CD4-positive, alpha-beta T cell (primary cell): ENCODE data around the gene SGIP1. TPM values are rescaled to one million over a fixed set of nuclear protein-coding genes. Genes with fewer than 3 reads are reported as not detected.
"Not testable (repeated sequence)": the region's sequence is repeated elsewhere in the genome, so short reads cannot be mapped to it uniquely, and the experiment has no call there.

ENCODE experiments used
- ATAC-seq: fragments of 200-7000 bp; cut with Tn5 transposase; one replicate; pipeline ENCODE4 v1.10.0; 2022; ENCODE audit warnings: mild to moderate bottlenecking; ENCODE audit not compliant: poor library complexity
- CTCF ChIA-PET: fragments of 350-600 bp; sonication (Branson Sonifier 250); formaldehyde crosslinking; loops from one replicate; lab custom pipeline; 2021; ENCODE audit warnings: antibody characterized with exemption, inconsistent platforms; lab: Charles Lee
- POLR2A ChIA-PET: fragments of 350-600 bp; sonication (Branson Sonifier 250); formaldehyde crosslinking; loops from one replicate; lab custom pipeline; 2021; ENCODE audit warnings: antibody characterized with exemption, inconsistent platforms; lab: Charles Lee
- DNase-seq, 14 experiments: peaks; one replicate each; pipeline ENCODE4 v3.0.0-alpha.2; 2013 to 2020; ENCODE audit warnings: mixed read lengths in 2 of 14
- H3K27ac ChIP-seq, 2 donors: one replicate each; pipeline versions ENCODE4 v1.5.1 to v1.7.0; 2013; ENCODE audit warnings: low read length in 2 of 2, low read depth in 1 of 2, mild to moderate bottlenecking in 1 of 2
- H3K27me3 ChIP-seq, 2 experiments: 1 replicate in 1 of 2; 2 replicates in 1 of 2; pipeline versions ENCODE4 v1.6.1 to v1.7.0; 2013; ENCODE audit warnings: low read length in 2 of 2, control low read depth in 1 of 2, mild to moderate bottlenecking in 1 of 2, moderate library complexity in 1 of 2; ENCODE audit not compliant: insufficient read depth in 2 of 2, control insufficient read depth in 1 of 2
- H3K36me3 ChIP-seq: one replicate; pipeline ENCODE4 v1.6.1; 2013; ENCODE audit warnings: low read length, control low read depth; ENCODE audit not compliant: insufficient read depth
- H3K4me1 ChIP-seq: one replicate; pipeline ENCODE4 v1.6.1; 2013; ENCODE audit warnings: low read length, control low read depth; ENCODE audit not compliant: insufficient read depth
- H3K4me3 ChIP-seq: one replicate; pipeline ENCODE4 v1.5.1; 2013; ENCODE audit warnings: mild to moderate bottlenecking, low read length, moderate library complexity
- H3K9me3 ChIP-seq, 2 experiments: 1 replicate in 1 of 2; 2 replicates in 1 of 2; pipeline versions ENCODE4 v1.6.1 to v1.7.0; 2013; ENCODE audit warnings: low read length in 2 of 2, mild to moderate bottlenecking in 2 of 2, control low read depth in 1 of 2, moderate library complexity in 1 of 2; ENCODE audit not compliant: control insufficient read depth in 1 of 2, insufficient read depth in 1 of 2
- H3K27ac Mint-ChIP-seq: one replicate; pipeline ENCODE4 v1.8.0; 2020; ENCODE audit warnings: mixed read lengths
- H3K27me3 Mint-ChIP-seq: one replicate; pipeline ENCODE4 v1.8.0; 2021; ENCODE audit warnings: mixed read lengths
- H3K36me3 Mint-ChIP-seq: one replicate; pipeline ENCODE4 v1.8.0; 2021; ENCODE audit warnings: low read depth, mixed read lengths
- H3K4me1 Mint-ChIP-seq: one replicate; pipeline ENCODE4 v1.8.0; 2021; ENCODE audit warnings: low read depth, mixed read lengths
- H3K4me3 Mint-ChIP-seq: one replicate; pipeline ENCODE4 v1.8.0; 2020; ENCODE audit warnings: mild to moderate bottlenecking, mixed read lengths
- H3K9me3 Mint-ChIP-seq: one replicate; pipeline ENCODE4 v1.8.0; 2020; ENCODE audit warnings: mixed read lengths
- CTCF ChIP-seq: fragments of 200-600 bp; IDR thresholded peaks from one replicate; pipeline ENCODE4 v1.8.0; 2022; ENCODE audit warnings: antibody characterized with exemption, mild to moderate bottlenecking
- intact Hi-C, 2 experiments: fragments of 100-400 bp; cut with DNase I in 1 of 2; cut with micrococcal nuclease in 1 of 2; formaldehyde crosslinking; loops; one replicate each; pipeline versions ENCODE4 v1.15.1 to v1.9.0; 2023 to 2025; cut with DNase I, micrococcal nuclease
- total RNA-seq, 174 experiments: library from RNA in 2 of 174; stranded (reverse) in 2 of 174; gene quantifications; one replicate each; pipeline ENCODE4 v1.2.3 and lab custom pipeline; 2021 to 2026

SGIP1 gene
- total RNA-seq, 2 experiments from 2014 or later = 0.84 TPM; not detected in 1

DNA sequence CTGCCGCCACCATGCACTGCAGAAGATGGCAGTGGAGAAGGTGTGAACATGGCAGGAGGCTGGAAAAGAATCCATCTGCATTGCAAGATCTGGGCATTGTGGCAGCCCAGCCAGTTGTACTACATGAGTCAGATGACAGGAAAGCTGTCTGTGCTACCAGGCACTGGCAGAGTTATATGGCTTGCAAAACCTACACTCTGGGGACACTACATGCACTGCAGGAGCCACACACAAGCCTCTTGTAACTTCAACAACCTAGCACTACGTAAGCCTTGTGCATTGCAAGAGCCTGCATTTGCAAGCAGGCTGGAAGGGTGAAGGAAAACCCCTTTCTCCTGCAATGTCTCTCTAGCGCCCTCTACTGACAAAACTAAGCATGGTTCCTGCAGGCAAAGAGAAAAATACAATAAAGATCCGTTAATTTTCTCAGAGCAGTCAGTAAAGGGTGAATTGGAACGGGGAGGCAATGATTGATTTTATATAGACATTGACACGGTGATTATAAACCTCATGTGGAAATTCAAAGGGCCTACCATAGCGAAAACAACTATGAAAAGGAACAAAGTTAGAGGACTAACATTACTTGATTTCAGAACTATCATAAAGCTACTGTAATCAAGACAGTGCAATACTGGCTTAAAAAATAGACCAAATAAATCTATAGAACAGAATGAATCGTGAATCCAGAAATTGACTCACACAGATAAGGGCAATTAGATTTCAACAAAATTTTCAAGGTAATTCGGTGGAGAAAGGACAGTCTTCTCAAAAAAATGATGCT, 192.1 kb downstream of the SGIP1 start:
- ChIA-PET POLR2A (interaction anchor here (0.7 kb wide), 1 partner anchor 18 kb away, joined by 3 read pairs; no protein-coding TSS in a partner anchor), CTCF (interaction anchor here (1.4 to 2.4 kb wide), 2 partner anchors 10 to 423 kb away, joined by 3 to 6 read pairs; no protein-coding TSS in a partner anchor)
- peaks cover 0 to 3% of the 10 kb centered on the region in 2 experiments for H3K27me3 ChIP-seq
- H3K4me1 ChIP-seq = peaks cover 2% of the 10 kb centered on the region
- no peak overlapping the region for H3K27ac Mint-ChIP-seq
- H3K9me3 ChIP-seq = no peaks in the 10 kb centered on the region
- peak; percentile 68 for ATAC-seq
- peak; percentile 97 for TF ChIP-seq CTCF
- no peaks in the 10 kb centered on the region for H3K9me3 Mint-ChIP-seq
- no peak overlapping the region for H3K4me3 ChIP-seq
- no peak overlapping the region for H3K27ac ChIP-seq
- no peak overlapping the region for H3K4me3 Mint-ChIP-seq
- DNase-seq = peak in 13 of 14 experiments; percentile 3 to 83 (median 33)
- no peaks in the 10 kb centered on the region for H3K36me3 Mint-ChIP-seq
- H3K4me1 Mint-ChIP-seq = peaks cover 19% of the 10 kb centered on the region
- intact Hi-C loops = loop anchor here (5.0 kb wide), 4 partner anchors 279 to 769 kb away; no protein-coding TSS in a partner anchor
- H3K27me3 Mint-ChIP-seq = peaks cover 15% of the 10 kb centered on the region
- H3K36me3 ChIP-seq = no peaks in the 10 kb centered on the region

- Histone ChIP-seq H3K9me3 (no peaks in the 10 kb centered on the region), H3K4me1 (peaks cover 2% of the 10 kb centered on the region), H3K27me3 (no peaks in the 10 kb centered on the region), H3K36me3 (no peaks in the 10 kb centered on the region), H3K27ac (no peak overlapping the region), H3K4me3 (no peak overlapping the region)
- ChIA-PET CTCF (no interaction called here), POLR2A (no interaction called here)
- Mint-ChIP-seq H3K4me3 (no peak overlapping the region), H3K27me3 (peaks cover 8% of the 10 kb centered on the region), H3K27ac (no peak overlapping the region), H3K36me3 (no peaks in the 10 kb centered on the region), H3K9me3 (no peaks in the 10 kb centered on the region), H3K4me1 (peaks cover 25% of the 10 kb centered on the region)
- intact Hi-C loops = loop anchor here (5.0 kb wide), 4 partner anchors 281 to 771 kb away; no protein-coding TSS in a partner anchor
- DNase-seq (no peak), ATAC-seq (no peak)
- no peak for TF ChIP-seq CTCF
Observed at GRCh38 chr1:66728021-66728420, 194.1 kb downstream of the SGIP1 start.

DNA sequence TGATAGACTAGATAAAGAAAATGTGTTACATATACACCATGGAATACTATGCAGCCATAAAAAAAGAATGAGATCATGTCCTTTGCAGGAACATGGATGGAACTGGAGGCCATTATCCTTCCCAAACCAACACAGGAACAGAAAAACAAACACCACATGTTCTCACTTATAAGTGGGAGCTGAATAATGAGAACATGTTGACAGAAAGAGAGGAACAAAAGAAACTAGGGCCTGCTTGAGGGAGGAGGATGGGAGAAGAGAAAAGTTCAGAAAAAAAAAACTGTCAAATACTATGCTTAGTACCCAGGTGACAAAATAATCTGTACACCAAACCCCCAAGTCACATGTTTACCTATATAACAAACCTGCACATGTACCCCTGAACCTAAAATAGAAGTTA, 194.8 kb downstream of the SGIP1 start:
- H3K27me3 Mint-ChIP-seq, H3K27ac ChIP-seq, POLR2A ChIA-PET, H3K36me3 ChIP-seq, H3K4me1 ChIP-seq, H3K9me3 ChIP-seq, H3K4me3 ChIP-seq, CTCF ChIA-PET, H3K36me3 Mint-ChIP-seq, H3K27me3 ChIP-seq, H3K4me3 Mint-ChIP-seq, H3K9me3 Mint-ChIP-seq, DNase-seq: not testable (repeated sequence)
- intact Hi-C loops = loop anchor here (5.0 kb wide), 4 partner anchors 281 to 771 kb away; no protein-coding TSS in a partner anchor
- Mint-ChIP-seq H3K27ac (peak overlapping the region; percentile 75), H3K4me1 (peaks cover 26% of the 10 kb centered on the region)
- peak; percentile 9 for ATAC-seq
